SU-DHL-6 (cell line): ENCODE results near the gene PRND.
"Not testable (repeated sequence)": the region's sequence is repeated elsewhere in the genome, so short reads cannot be mapped to it uniquely, and the experiment has no call there.

ENCODE experiments used
- H2AFZ ChIP-seq: fragments of 200-600 bp; sonication (generic); 2 replicates; pipeline ENCODE4 v1.6.1; 2014; ENCODE audit warnings: low read depth, mild to moderate bottlenecking, moderate library complexity, mixed read lengths, antibody characterized with exemption, low read length; ENCODE audit not compliant: severe bottlenecking
- H3F3A ChIP-seq: fragments of 200-600 bp; shearing (Covaris generic); 2 replicates; pipeline ENCODE4 v1.6.0; 2016; ENCODE audit warnings: antibody characterized with exemption, mild to moderate bottlenecking; ENCODE audit not compliant: insufficient read depth
- H3K27ac ChIP-seq: fragments of 200-600 bp; sonication (generic); 2 replicates; pipeline ENCODE4 v1.5.1; 2016; ENCODE audit warnings: low read depth, mild to moderate bottlenecking, low read length, moderate library complexity, mixed read lengths
- H3K27me3 ChIP-seq: fragments of 200-600 bp; sonication (generic), shearing (Covaris generic); 2 replicates; pipeline ENCODE4 v1.6.0; 2014; ENCODE audit warnings: mild to moderate bottlenecking, low read length
- H3K36me3 ChIP-seq: fragments of 200-600 bp; sonication (generic); 2 replicates; pipeline ENCODE4 v1.6.1; 2014; ENCODE audit warnings: mild to moderate bottlenecking, low read length, mixed read lengths
- H3K4me2 ChIP-seq: fragments of 300-600, 200-600 bp; shearing (Covaris generic), sonication (generic); 2 replicates; pipeline ENCODE4 v1.6.0; 2014; ENCODE audit warnings: low read length, low read depth, mild to moderate bottlenecking; ENCODE audit not compliant: poor library complexity, severe bottlenecking
- H3K4me3 ChIP-seq: fragments of 200-600 bp; sonication (generic); 2 replicates; pipeline ENCODE4 v1.5.1; 2014; ENCODE audit warnings: antibody characterized with exemption, low read length, mild to moderate bottlenecking, mixed read lengths; ENCODE audit not compliant: insufficient read depth, poor library complexity, severe bottlenecking
- H3K79me2 ChIP-seq: fragments of 200-600 bp; sonication (generic); 2 replicates; pipeline ENCODE4 v1.6.1; 2014; ENCODE audit warnings: mild to moderate bottlenecking, low read length, moderate library complexity; ENCODE audit not compliant: insufficient read depth
- H3K9ac ChIP-seq: fragments of 200-600 bp; sonication (generic); 2 replicates; pipeline ENCODE4 v1.7.0; 2014; ENCODE audit warnings: mild to moderate bottlenecking, low read length
- H3K9me2 ChIP-seq: fragments of 200-600 bp; sonication (generic); replicated peaks from 2 replicates; pipeline ENCODE4 v1.6.1; 2014; ENCODE audit warnings: low read length; ENCODE audit not compliant: insufficient read depth
- H3K9me3 ChIP-seq: fragments of 200-600 bp; sonication (generic); 2 replicates; pipeline ENCODE4 v1.6.1; 2014; ENCODE audit warnings: low read length, mixed read lengths; ENCODE audit not compliant: insufficient read depth
- H4K20me1 ChIP-seq: fragments of 200-600 bp; sonication (generic); 2 replicates; pipeline ENCODE4 v1.6.1; 2014; ENCODE audit warnings: low read depth, mild to moderate bottlenecking, antibody characterized with exemption, low read length, moderate library complexity, mixed read lengths
- CTCF ChIP-seq: fragments of 200-600 bp; sonication (generic); IDR thresholded peaks from one replicate; pipeline ENCODE4 v1.5.1; 2017; ENCODE audit warnings: antibody characterized with exemption, mild to moderate bottlenecking, low read length, moderate library complexity; ENCODE audit not compliant: insufficient read depth, poor library complexity, severe bottlenecking
- EZH2phosphoT487 ChIP-seq: fragments of 200-600 bp; sonication (generic), shearing (Covaris generic); conservative IDR thresholded peaks from 2 replicates; pipeline ENCODE4 v1.6.1; 2018; ENCODE audit warnings: mild to moderate bottlenecking, antibody characterized with exemption, low read length, moderate library complexity, mixed read lengths

The PRND gene

GRCh38 chr20:4771004-4771403 lies 49.3 kb downstream of the PRND start:
- Histone ChIP-seq H3K9me3 (peaks cover 21% of the 10 kb centered on the region; the same call in 1 of the 2 replicates), H3F3A (no peaks in the 10 kb centered on the region), H3K4me3 (no peak overlapping the region), H3K4me2 (no peak overlapping the region), H3K36me3 (no peaks in the 10 kb centered on the region), H4K20me1 (no peaks in the 10 kb centered on the region), H3K79me2 (no peaks in the 10 kb centered on the region), H3K9ac (no peak overlapping the region), H3K27me3 (no peaks in the 10 kb centered on the region), H3K9me2 (no peaks in the 10 kb centered on the region), H2AFZ (no peak overlapping the region), H3K27ac (no peak overlapping the region)
- no peak for TF ChIP-seq EZH2phosphoT487
- TF ChIP-seq CTCF, result no peak

- Histone ChIP-seq H4K20me1 (no peaks in the 10 kb centered on the region), H3K9me2 (no peaks in the 10 kb centered on the region), H3K27ac (no peak overlapping the region), H3K9me3 (peaks cover 21% of the 10 kb centered on the region; the same call in 1 of the 2 replicates), H3K9ac (no peak overlapping the region), H3K79me2 (no peaks in the 10 kb centered on the region), H3F3A (no peaks in the 10 kb centered on the region), H3K4me2 (no peak overlapping the region), H3K27me3 (no peaks in the 10 kb centered on the region), H3K4me3 (no peak overlapping the region), H2AFZ (no peak overlapping the region), H3K36me3 (no peaks in the 10 kb centered on the region)
- TF ChIP-seq CTCF, result no peak
- TF ChIP-seq EZH2phosphoT487, result no peak
Measured at GRCh38 chr20:4772132-4772531, 50.4 kb downstream of the PRND start.

GRCh38 chr20:4773014-4773413 lies 51.3 kb downstream of the PRND start:
- not testable (repeated sequence) for H3K79me2 ChIP-seq, H3K27ac ChIP-seq, H3F3A ChIP-seq, H3K9ac ChIP-seq, H3K4me2 ChIP-seq, H3K27me3 ChIP-seq, H3K4me3 ChIP-seq, H4K20me1 ChIP-seq, H3K36me3 ChIP-seq, H2AFZ ChIP-seq, H3K9me2 ChIP-seq
- H3K9me3 ChIP-seq, result peaks cover 21% of the 10 kb centered on the region; the same call in 1 of the 2 replicates

- Histone ChIP-seq H3K79me2 (no peaks in the 10 kb centered on the region), H3K27ac (no peak overlapping the region), H3F3A (peaks cover 7% of the 10 kb centered on the region; the same call in 1 of the 2 replicates), H2AFZ (no peak overlapping the region), H3K9me3 (peaks cover 21% of the 10 kb centered on the region; the same call in 1 of the 2 replicates), H3K9me2 (no peaks in the 10 kb centered on the region), H3K4me2 (no peak overlapping the region), H3K4me3 (no peak overlapping the region), H3K9ac (no peak overlapping the region), H3K27me3 (no peaks in the 10 kb centered on the region), H3K36me3 (no peaks in the 10 kb centered on the region), H4K20me1 (no peaks in the 10 kb centered on the region)
- TF ChIP-seq EZH2phosphoT487, result no peak
- TF ChIP-seq CTCF, result no peak
Measured at GRCh38 chr20:4773736-4774135, 52.0 kb downstream of the PRND start.
